IMR-90 (cell line): ENCODE measurements around the gene NPAS3. TPM values are rescaled to one million over a fixed set of nuclear protein-coding genes. Genes with fewer than 3 reads are reported as not detected.

Experiments used
- ATAC-seq: fragments of 200-7000 bp; cut with Tn5 transposase; 2 replicates; pipeline ENCODE4 v1.9.1; 2020; ENCODE audit warnings: low read depth, mild to moderate bottlenecking, moderate library complexity
- BruUV-seq: library from RNA; stranded (reverse); fragments of 400-500 nt; replicated peaks from 2 replicates; lab custom pipeline; 2021; lab: Mats Ljungman, UMichigan
- CTCF ChIA-PET: fragments of 300-600 bp; formaldehyde crosslinking; extraction: SDS; loops from one replicate; lab custom pipeline; 2021; ENCODE audit warnings: antibody characterized with exemption; lab: Yijun Ruan, JAX
- POLR2A ChIA-PET: fragments of 300-600 bp; sonication (Branson Sonifier 250); formaldehyde crosslinking; loops from one replicate; lab custom pipeline; 2022; ENCODE audit warnings: antibody characterized with exemption; ENCODE audit not compliant: unreplicated experiment; lab: Charles Lee
- DNase-seq: peaks from one replicate; pipeline ENCODE4 v3.0.0; 2013
- H2AFZ ChIP-seq: replicated peaks from 2 replicates; pipeline ENCODE3; 2013; ENCODE audit warnings: low read length, mild to moderate bottlenecking; ENCODE audit not compliant: poor library complexity
- H2AK5ac ChIP-seq: 2 replicates; pipeline ENCODE4 v1.6.1; 2013; ENCODE audit warnings: low read depth, low read length, inconsistent platforms
- H2AK9ac ChIP-seq: replicated peaks from 2 replicates; pipeline ENCODE3; 2013; ENCODE audit warnings: mild to moderate bottlenecking, low read depth, low read length, moderate library complexity; ENCODE audit not compliant: poor library complexity
- H2BK120ac ChIP-seq: 2 replicates; pipeline ENCODE4 v1.6.1; 2013; ENCODE audit warnings: low read depth, low read length, inconsistent platforms
- H2BK15ac ChIP-seq: 3 replicates; pipeline ENCODE4 v1.6.1; 2013; ENCODE audit warnings: low read depth, low read length, inconsistent platforms
- H2BK20ac ChIP-seq: 2 replicates; pipeline ENCODE4 v1.6.1; 2013; ENCODE audit warnings: low read depth, mild to moderate bottlenecking, inconsistent platforms, low read length, moderate library complexity
- H2BK5ac ChIP-seq: 2 replicates; pipeline ENCODE4 v1.6.1; 2013; ENCODE audit warnings: mild to moderate bottlenecking, low read depth, low read length, inconsistent platforms; ENCODE audit not compliant: poor library complexity, severe bottlenecking
- H3K14ac ChIP-seq: replicated peaks from 2 replicates; pipeline ENCODE4 v1.6.1; 2013; ENCODE audit warnings: low read depth, low read length, inconsistent platforms
- H3K18ac ChIP-seq: 2 replicates; pipeline ENCODE4 v1.6.1; 2013; ENCODE audit warnings: low read depth, low read length, control low read depth
- H3K23ac ChIP-seq: 2 replicates; pipeline ENCODE4 v1.6.1; 2013; ENCODE audit warnings: low read depth, low read length, inconsistent platforms
- H3K27ac ChIP-seq: 2 replicates; pipeline ENCODE4 v1.5.1; 2013; ENCODE audit warnings: mild to moderate bottlenecking, control low read depth, low read length; ENCODE audit not compliant: insufficient read depth
- H3K27me3 ChIP-seq: 2 replicates; pipeline ENCODE4 v1.6.1; 2013; ENCODE audit warnings: low read length; ENCODE audit not compliant: control insufficient read depth, insufficient read depth
- H3K36me3 ChIP-seq: 2 replicates; pipeline ENCODE4 v1.6.1; 2013; ENCODE audit warnings: low read length, mixed read lengths; ENCODE audit not compliant: control insufficient read depth, insufficient read depth
- H3K4ac ChIP-seq: 2 replicates; pipeline ENCODE4 v1.6.1; 2013; ENCODE audit warnings: low read depth, low read length, inconsistent platforms
- H3K4me1 ChIP-seq: 2 replicates; pipeline ENCODE4 v1.6.1; 2013; ENCODE audit warnings: low read length, mixed read lengths; ENCODE audit not compliant: control insufficient read depth, insufficient read depth
- H3K4me2 ChIP-seq: 2 replicates; pipeline ENCODE4 v1.6.1; 2013; ENCODE audit warnings: low read depth, mild to moderate bottlenecking, control low read depth, low read length, moderate library complexity
- H3K4me3 ChIP-seq: 2 replicates; pipeline ENCODE4 v1.5.1; 2013; ENCODE audit warnings: low read depth, mild to moderate bottlenecking, control low read depth, low read length, moderate library complexity; ENCODE audit not compliant: insufficient read depth
- H3K56ac ChIP-seq: 2 replicates; pipeline ENCODE4 v1.6.1; 2013; ENCODE audit warnings: low read length, inconsistent platforms; ENCODE audit not compliant: insufficient read depth; ENCODE audit errors: extremely low read depth
- H3K79me1 ChIP-seq, 2 experiments: 2 replicates each; pipeline ENCODE4 v1.6.1; 2013; ENCODE audit warnings: low read length in 2 of 2, inconsistent platforms in 1 of 2, low read depth in 1 of 2
- H3K9ac ChIP-seq: 2 replicates; pipeline ENCODE4 v1.6.1; 2013; ENCODE audit warnings: low read depth, low read length, control low read depth
- H3K9me1 ChIP-seq: 2 replicates; pipeline ENCODE4 v1.6.1; 2013; ENCODE audit warnings: low read length, inconsistent platforms; ENCODE audit not compliant: insufficient read depth
- H3K9me3 ChIP-seq: 2 replicates; pipeline ENCODE4 v1.6.1; 2013; ENCODE audit warnings: low read length; ENCODE audit not compliant: control insufficient read depth, insufficient read depth
- H4K20me1 ChIP-seq: 2 replicates; pipeline ENCODE4 v1.6.1; 2013; ENCODE audit warnings: low read length, inconsistent platforms; ENCODE audit not compliant: insufficient read depth
- H4K5ac ChIP-seq: 2 replicates; pipeline ENCODE4 v1.6.1; 2013; ENCODE audit warnings: mild to moderate bottlenecking, low read depth, low read length, control low read depth
- H4K8ac ChIP-seq, 2 experiments: 2 replicates each; pipeline ENCODE4 v1.6.1; 2013; ENCODE audit warnings: low read depth in 2 of 2, low read length in 2 of 2, control low read depth in 1 of 2, inconsistent platforms in 1 of 2
- H4K91ac ChIP-seq: 2 replicates; pipeline ENCODE4 v1.6.1; 2013; ENCODE audit warnings: low read depth, low read length, inconsistent platforms; ENCODE audit not compliant: insufficient read depth
- BHLHE40 ChIP-seq: fragments of 150-350 bp; IDR thresholded peaks from 2 replicates; pipeline ENCODE4 v1.6.1; 2016; ENCODE audit warnings: mild to moderate bottlenecking, low read depth, low read length
- CHD1 ChIP-seq: IDR thresholded peaks from 2 replicates; pipeline ENCODE4 v1.6.1; 2012; ENCODE audit warnings: low read depth, low read length, improper control_type of control experiment
- ELK1 ChIP-seq: fragments of 150-350 bp; IDR thresholded peaks from 2 replicates; pipeline ENCODE4 v1.6.1; 2016; ENCODE audit warnings: low read depth, mild to moderate bottlenecking, low read length, moderate library complexity, borderline replicate concordance
- FOS ChIP-seq: fragments of 150-350 bp; IDR thresholded peaks from 2 replicates; pipeline ENCODE4 v1.6.1; 2016; ENCODE audit warnings: low read depth, low read length
- MXI1 ChIP-seq: IDR thresholded peaks from 2 replicates; pipeline ENCODE4 v1.6.1; 2012; ENCODE audit warnings: low read depth, mild to moderate bottlenecking, low read length, moderate library complexity, borderline replicate concordance
- NFE2L2 ChIP-seq: fragments of 150-350 bp; IDR thresholded peaks from 2 replicates; pipeline ENCODE4 v1.6.1; 2016; ENCODE audit warnings: low read depth, mild to moderate bottlenecking, low read length
- RAD21 ChIP-seq: IDR thresholded peaks from 2 replicates; pipeline ENCODE4 v1.6.1; 2012; ENCODE audit warnings: low read length, improper control_type of control experiment
- RCOR1 ChIP-seq: IDR thresholded peaks from 2 replicates; pipeline ENCODE4 v1.6.1; 2012; ENCODE audit warnings: mild to moderate bottlenecking, low read length, improper control_type of control experiment; ENCODE audit not compliant: insufficient replicate concordance
- SMC3 ChIP-seq: fragments of 150-350 bp; IDR thresholded peaks from 2 replicates; pipeline ENCODE4 v1.6.1; 2016; ENCODE audit warnings: low read depth, mild to moderate bottlenecking, antibody characterized with exemption, low read length, moderate library complexity
- USF2 ChIP-seq: fragments of 150-350 bp; IDR thresholded peaks from 2 replicates; pipeline ENCODE4 v1.6.1; 2017; ENCODE audit warnings: mild to moderate bottlenecking, antibody characterized with exemption, low read length, low read depth
- WGBS, 2 experiments: methylation state at CpG; one replicate each; pipeline versions ENCODE4 v1.1.5 to v1.1.7; 2013; ENCODE audit warnings: missing lambda C conversion rate in 2 of 2; ENCODE audit not compliant: insufficient read length in 1 of 2; ENCODE audit errors: extremely low coverage in 2 of 2; 5-methylcytosine and 5-hydroxymethylcytosine counted together
- dilution Hi-C: fragments of 300-500 bp; cut with HindIII; formaldehyde crosslinking; loops from one replicate; pipeline ENCODE4 v1.14.3; 2018; ENCODE audit warnings: low sequenced_read_pairs; ENCODE audit not compliant: unreplicated experiment
- in situ Hi-C: fragments of 300-500 bp; cut with MboI; formaldehyde crosslinking; loops from 3 replicates; pipeline ENCODE4 v1.14.3; 2019; ENCODE audit warnings: low sequenced_read_pairs, inconsistent platforms, mixed read lengths
- intact Hi-C: fragments of 100-400 bp; cut with micrococcal nuclease; formaldehyde crosslinking; loops from 2 replicates; pipeline ENCODE4 v1.10.0; 2022
- polyA plus RNA-seq, 3 experiments: library from polyadenylated mRNA; depleted of rRNA; stranded (reverse); fragments of >200 nt; gene quantifications; 2 replicates each; pipeline ENCODE4 v1.2.3, GENCODE V29; 2012; ENCODE audit warnings: low replicate concordance in 1 of 3
- total RNA-seq: library from RNA; depleted of rRNA; stranded (reverse); fragments of >200 nt; gene quantifications from 2 replicates; pipeline ENCODE4 v1.2.3, GENCODE V29; 2012

Gene NPAS3
- total and polyA plus RNA-seq, 2 of the 4 experiments (the other 2 are of a cell fraction): not detected

GRCh38 chr14:33844118-33844517, 905.4 kb downstream of the NPAS3 start:
- Histone ChIP-seq H3K79me1 (no peaks in the 10 kb centered on the region), H2AFZ (no peak overlapping the region), H2AK9ac (no peak overlapping the region), H2AK5ac (no peak overlapping the region), H2BK120ac (no peak overlapping the region), H4K5ac (no peak overlapping the region), H3K23ac (no peak overlapping the region), H3K56ac (no peak overlapping the region), H3K14ac (no peak overlapping the region), H3K27ac (no peak overlapping the region), H2BK5ac (no peak overlapping the region), H3K9me3 (no peaks in the 10 kb centered on the region), H3K9ac (no peak overlapping the region), H3K27me3 (no peaks in the 10 kb centered on the region), H3K9me1 (no peaks in the 10 kb centered on the region), H4K20me1 (no peaks in the 10 kb centered on the region), H3K4ac (no peak overlapping the region), H2BK20ac (no peak overlapping the region), H3K36me3 (no peaks in the 10 kb centered on the region), H2BK15ac (no peak overlapping the region), H3K4me2 (no peak overlapping the region), H4K91ac (no peak overlapping the region), H3K4me3 (no peak overlapping the region), H3K4me1 (no peaks in the 10 kb centered on the region), H4K8ac (no peak overlapping the region), H3K18ac (no peak overlapping the region)
- dilution Hi-C loops (no loop called here), intact Hi-C loops (no loop called here), in situ Hi-C loops (loop anchor here (10.0 kb wide), 1 partner anchor 381 kb away; no protein-coding TSS in a partner anchor)
- WGBS, 2 experiments: no CpG with 5 or more reads among the region's 3 CpGs
- ChIA-PET POLR2A (no interaction called here), CTCF (no interaction called here)
- ATAC-seq (no peak), DNase-seq (no peak)
- no TSS peak for BruUV-seq
- no peak for TF ChIP-seq CHD1
- TF ChIP-seq RCOR1: no peak
- no peak for TF ChIP-seq MXI1
- no peak for TF ChIP-seq BHLHE40
- no peak for TF ChIP-seq ELK1
- TF ChIP-seq RAD21: no peak
- TF ChIP-seq NFE2L2: no peak
- TF ChIP-seq SMC3: no peak
- TF ChIP-seq FOS: no peak
- TF ChIP-seq USF2: no peak
